H9 (cell line): ENCODE data around the gene HCFC2. TPM values are rescaled to one million over a fixed set of nuclear protein-coding genes. Genes with fewer than 3 reads are reported as not detected.

Experiments used
- DNase-seq: peaks from one replicate; pipeline ENCODE4 v3.0.0-alpha.2; 2017
- H2AFZ ChIP-seq: one replicate; pipeline ENCODE4 v1.6.1; 2013; ENCODE audit warnings: mild to moderate bottlenecking, low read length, control low read depth, moderate library complexity
- H2AK5ac ChIP-seq: 2 replicates; pipeline ENCODE4 v1.6.1; 2013; ENCODE audit warnings: low read length, control low read depth, mixed read lengths; ENCODE audit not compliant: insufficient read length
- H2BK120ac ChIP-seq: one replicate; pipeline ENCODE4 v1.6.1; 2013; ENCODE audit warnings: low read depth, mild to moderate bottlenecking, low read length, control low read depth, inconsistent platforms; ENCODE audit not compliant: poor library complexity, severe bottlenecking
- H2BK12ac ChIP-seq: 2 replicates; pipeline ENCODE4 v1.6.1; 2013; ENCODE audit warnings: low read length, control low read depth, mixed read lengths, low read depth; ENCODE audit not compliant: insufficient read length
- H2BK15ac ChIP-seq: 2 replicates; pipeline ENCODE4 v1.6.1; 2013; ENCODE audit warnings: low read depth, low read length, control low read depth
- H2BK20ac ChIP-seq: one replicate; pipeline ENCODE4 v1.6.1; 2013; ENCODE audit warnings: low read depth, mild to moderate bottlenecking, low read length, control low read depth, inconsistent platforms; ENCODE audit not compliant: poor library complexity, severe bottlenecking
- H2BK5ac ChIP-seq: 2 replicates; pipeline ENCODE4 v1.6.1; 2013; ENCODE audit warnings: low read length, control low read depth, mixed read lengths; ENCODE audit not compliant: insufficient read length
- H3K14ac ChIP-seq: 2 replicates; pipeline ENCODE4 v1.6.1; 2013; ENCODE audit warnings: low read length, control low read depth; ENCODE audit not compliant: insufficient read depth
- H3K18ac ChIP-seq: 2 replicates; pipeline ENCODE4 v1.6.1; 2013; ENCODE audit warnings: low read depth, mild to moderate bottlenecking, mixed read lengths, low read length, control low read depth; ENCODE audit not compliant: insufficient read length
- H3K23ac ChIP-seq: 2 replicates; pipeline ENCODE4 v1.6.1; 2013; ENCODE audit warnings: low read length, control low read depth, mixed read lengths, low read depth; ENCODE audit not compliant: insufficient read length
- H3K23me2 ChIP-seq: 2 replicates; pipeline ENCODE4 v1.6.1; 2013; ENCODE audit warnings: low read depth, mild to moderate bottlenecking, mixed read lengths, low read length, control low read depth; ENCODE audit not compliant: insufficient read length, poor library complexity, severe bottlenecking
- H3K27ac ChIP-seq: 2 replicates; pipeline ENCODE4 v1.5.1; 2013; ENCODE audit warnings: low read length, control low read depth, mixed read lengths, low read depth; ENCODE audit not compliant: insufficient read length
- H3K27me3 ChIP-seq: 2 replicates; pipeline ENCODE4 v1.6.1; 2013; ENCODE audit warnings: low read length, control low read depth, inconsistent platforms; ENCODE audit not compliant: insufficient read depth
- H3K4ac ChIP-seq: 2 replicates; pipeline ENCODE4 v1.6.1; 2013; ENCODE audit warnings: low read depth, mild to moderate bottlenecking, control low read depth, inconsistent platforms, low read length, moderate library complexity
- H3K4me1 ChIP-seq: 2 replicates; pipeline ENCODE4 v1.6.1; 2013; ENCODE audit warnings: low read length, control low read depth, inconsistent platforms; ENCODE audit not compliant: insufficient read depth
- H3K4me2 ChIP-seq: 2 replicates; pipeline ENCODE4 v1.6.1; 2013; ENCODE audit warnings: low read length, control low read depth, mixed read lengths; ENCODE audit not compliant: insufficient read length, insufficient read depth
- H3K56ac ChIP-seq: 2 replicates; pipeline ENCODE4 v1.6.1; 2013; ENCODE audit warnings: low read depth, mild to moderate bottlenecking, mixed read lengths, low read length, control low read depth; ENCODE audit not compliant: insufficient read length
- H3K79me1 ChIP-seq: 2 replicates; pipeline ENCODE4 v1.6.1; 2013; ENCODE audit warnings: low read depth, mild to moderate bottlenecking, moderate library complexity, low read length, control low read depth, inconsistent platforms; ENCODE audit not compliant: insufficient read depth, poor library complexity, severe bottlenecking
- H3K79me2 ChIP-seq: 2 replicates; pipeline ENCODE4 v1.6.1; 2013; ENCODE audit warnings: low read length, control low read depth, inconsistent platforms; ENCODE audit not compliant: insufficient read depth
- H3K9ac ChIP-seq: 2 replicates; pipeline ENCODE4 v1.6.1; 2013; ENCODE audit warnings: low read length, control low read depth, mixed read lengths; ENCODE audit not compliant: insufficient read length; ENCODE audit errors: extremely low read depth
- H3K9me3 ChIP-seq: one replicate; pipeline ENCODE4 v1.6.1; 2013; ENCODE audit warnings: low read depth, low read length, inconsistent platforms; ENCODE audit not compliant: control insufficient read depth
- H3T11ph ChIP-seq: one replicate; pipeline ENCODE4 v1.6.1; 2013; ENCODE audit warnings: mild to moderate bottlenecking, low read length, control low read depth, inconsistent platforms
- H4K20me1 ChIP-seq: one replicate; pipeline ENCODE4 v1.6.1; 2013; ENCODE audit not compliant: control insufficient read depth, insufficient read length, insufficient read depth
- H4K5ac ChIP-seq: 2 replicates; pipeline ENCODE4 v1.6.1; 2013; ENCODE audit warnings: low read depth, mild to moderate bottlenecking, mixed read lengths, low read length, control low read depth; ENCODE audit not compliant: insufficient read length
- H4K8ac ChIP-seq: replicated peaks from 2 replicates; pipeline ENCODE4 v1.6.1; 2013; ENCODE audit warnings: low read length, control low read depth, mixed read lengths, low read depth; ENCODE audit not compliant: insufficient read length
- H4K91ac ChIP-seq: 2 replicates; pipeline ENCODE4 v1.6.1; 2013; ENCODE audit warnings: low read depth, mild to moderate bottlenecking, moderate library complexity, mixed read lengths, low read length, control low read depth; ENCODE audit not compliant: insufficient read length
- H3K27ac Mint-ChIP-seq, 3 experiments: 2 replicates in 2 of 3; 3 replicates in 1 of 3; pipeline ENCODE4 v1.8.0; 2020 to 2021; ENCODE audit warnings: mixed read lengths in 3 of 3, mild to moderate bottlenecking in 1 of 3, moderate library complexity in 1 of 3
- H3K27me3 Mint-ChIP-seq: 2 replicates; pipeline ENCODE4 v1.8.0; 2021; ENCODE audit warnings: low read depth, mild to moderate bottlenecking, moderate library complexity, mixed read lengths
- H3K36me3 Mint-ChIP-seq, 3 experiments: 2 replicates in 2 of 3; 3 replicates in 1 of 3; pipeline ENCODE4 v1.8.0; 2020 to 2021; ENCODE audit warnings: low read depth in 3 of 3, mixed read lengths in 3 of 3; ENCODE audit not compliant: insufficient read depth in 1 of 3
- H3K4me1 Mint-ChIP-seq, 2 experiments: 2 replicates each; pipeline ENCODE4 v1.8.0; 2020; ENCODE audit warnings: mixed read lengths in 2 of 2
- H3K4me3 Mint-ChIP-seq, 2 experiments: 2 replicates in 1 of 2; 3 replicates in 1 of 2; pipeline ENCODE4 v1.8.0; 2020 to 2021; ENCODE audit warnings: mild to moderate bottlenecking in 2 of 2, mixed read lengths in 2 of 2, moderate library complexity in 1 of 2
- H3K9me3 Mint-ChIP-seq, 2 experiments: 2 replicates in 1 of 2; 3 replicates in 1 of 2; pipeline ENCODE4 v1.8.0; 2020; ENCODE audit warnings: mild to moderate bottlenecking in 2 of 2, mixed read lengths in 2 of 2, moderate library complexity in 1 of 2
- CTCF ChIP-seq: fragments of 200-600 bp; sonication (generic); conservative IDR thresholded peaks from 3 replicates; pipeline ENCODE4 v1.8.0; 2021; ENCODE audit warnings: antibody characterized with exemption, mild to moderate bottlenecking
- WGBS: extraction: QIAGEN DNeasy Blood & Tissue Kit; methylation state at CpG from one replicate; pipeline ENCODE4 v1.1.7; 2013; ENCODE audit warnings: missing lambda C conversion rate, low lambda C conversion rate, mixed read lengths; ENCODE audit not compliant: insufficient read length; ENCODE audit errors: extremely low coverage; 5-methylcytosine and 5-hydroxymethylcytosine counted together
- total RNA-seq: library from RNA; stranded (reverse); gene quantifications from 2 replicates; pipeline ENCODE4 v1.2.1, GENCODE V29; 2021

Gene HCFC2
- total RNA-seq, 1 experiment from 2014 or later: 1.9 TPM

- no peak overlapping the region for H3K4ac ChIP-seq
- H2BK15ac ChIP-seq: no peak overlapping the region
- H4K91ac ChIP-seq: no peak overlapping the region
- H3K9me3 Mint-ChIP-seq: no peaks in the 10 kb centered on the region
- no peak overlapping the region for H2AK5ac ChIP-seq
- H4K8ac ChIP-seq: no peak overlapping the region
- H3K36me3 Mint-ChIP-seq: peaks cover 6 to 32% (median 23%) of the 10 kb centered on the region in 3 experiments; a peak in 6 of 7 replicates
- H3K9ac ChIP-seq: no peak overlapping the region
- peaks cover 4% of the 10 kb centered on the region for H3K79me1 ChIP-seq
- no peak overlapping the region for H3T11ph ChIP-seq
- no peak overlapping the region for H3K18ac ChIP-seq
- peaks cover 14% of the 10 kb centered on the region; the same call in 1 of the 2 replicates for H3K79me2 ChIP-seq
- H3K23me2 ChIP-seq: peaks cover 8% of the 10 kb centered on the region
- H4K5ac ChIP-seq: no peak overlapping the region
- H3K23ac ChIP-seq: no peak overlapping the region
- no peak overlapping the region for H3K4me3 Mint-ChIP-seq
- no peak overlapping the region for H2BK5ac ChIP-seq
- H3K14ac ChIP-seq: no peak overlapping the region
- no peaks in the 10 kb centered on the region for H3K9me3 ChIP-seq
- H3K56ac ChIP-seq: no peak overlapping the region
- peaks cover under 1% of the 10 kb centered on the region for H3K27me3 Mint-ChIP-seq
- no peak overlapping the region for H2BK20ac ChIP-seq
- no peaks in the 10 kb centered on the region for H3K27me3 ChIP-seq
- WGBS: no CpG with 5 or more reads among the region's 1 CpG
- H3K27ac ChIP-seq: no peak overlapping the region
- H2AFZ ChIP-seq: no peak overlapping the region
- DNase-seq: no peak
- no peak for TF ChIP-seq CTCF
- no peaks in the 10 kb centered on the region for H4K20me1 ChIP-seq
- H2BK12ac ChIP-seq: no peak overlapping the region
- H3K4me2 ChIP-seq: no peak overlapping the region
- H3K27ac Mint-ChIP-seq: no peak overlapping the region
- H2BK120ac ChIP-seq: no peak overlapping the region
- peaks cover 24 to 32% of the 10 kb centered on the region in 2 experiments for H3K4me1 Mint-ChIP-seq
- H3K4me1 ChIP-seq: no peaks in the 10 kb centered on the region; the same call in 1 of the 2 replicates
These were observed 69.5 kb downstream of the HCFC2 start for GRCh38 chr12:104133866-104134265.
